SW 1271 (cell line): Measurements from ENCODE around the gene C10orf53.

Experiments used
- DNase-seq, 2 experiments: peaks; one replicate each; lab custom pipeline; 2025; lab: John Stamatoyannopoulos, UW

The C10orf53 gene

GRCh38 chr10:49679480-49679893, at the start of gene C10orf53:
Gene C10orf53 (plus strand): TSS chr10:49679651. CDS start chr10:49679698, 47 bp downstream.
- DNase-seq = no peak

- no peak for DNase-seq
Measured at GRCh38 chr10:49631975-49632374, 47.5 kb upstream of the C10orf53 start.

- DNase-seq = no peak
Measured at GRCh38 chr10:49632406-49633317, 46.8 kb upstream of the C10orf53 start.

GRCh38 chr10:49633327-49634068, 46.0 kb upstream of the C10orf53 start:
- no peak for DNase-seq

- DNase-seq = no peak
Measured at GRCh38 chr10:49634069-49634660, 45.3 kb upstream of the C10orf53 start.

GRCh38 chr10:49642311-49642710, 37.1 kb upstream of the C10orf53 start:
- no peak for DNase-seq

GRCh38 chr10:49643241-49644034, 36.0 kb upstream of the C10orf53 start:
- no peak for DNase-seq

- no peak for DNase-seq
Measured at GRCh38 chr10:49644035-49644646, 35.3 kb upstream of the C10orf53 start.

- DNase-seq = no peak
Measured at GRCh38 chr10:49645417-49645816, 34.0 kb upstream of the C10orf53 start.

- DNase-seq = no peak
Measured at GRCh38 chr10:49645871-49646870, 33.3 kb upstream of the C10orf53 start.

GRCh38 chr10:49647554-49647953, 31.9 kb upstream of the C10orf53 start:
- no peak for DNase-seq

- no peak for DNase-seq
Measured at GRCh38 chr10:49647985-49648795, 31.3 kb upstream of the C10orf53 start.

- no peak for DNase-seq
Measured at GRCh38 chr10:49649294-49649693, 30.2 kb upstream of the C10orf53 start.

GRCh38 chr10:49649936-49650723, 29.3 kb upstream of the C10orf53 start:
- DNase-seq = no peak

GRCh38 chr10:49650724-49651034, 28.8 kb upstream of the C10orf53 start:
- DNase-seq = no peak

GRCh38 chr10:49651039-49651835, 28.2 kb upstream of the C10orf53 start:
- no peak for DNase-seq

- DNase-seq = no peak
Measured at GRCh38 chr10:49651917-49652316, 27.5 kb upstream of the C10orf53 start.
